Measurements from ENCODE around the gene NR2F6. TPM values are rescaled to one million over a fixed set of nuclear protein-coding genes. Genes with fewer than 3 reads are reported as not detected.

Gene NR2F6
- total RNA-seq, 1 experiment from 2014 or later, result 90.8 TPM

- BruUV-seq (replicated peaks), result no TSS peak
Measured at GRCh38 chr19:17268754-17269153, 23.0 kb upstream of the NR2F6 start.

GRCh38 chr19:17266975-17267788 lies 21.5 kb upstream of the NR2F6 start, which contains the start of gene BABAM1:
Gene BABAM1, plus strand, starts transcription at chr19:17267443. Its CDS starts 1,364 bp downstream, at chr19:17268807.
- Histone ChIP-seq H3K79me2 (ENCODE audit: low read depth) (peaks cover 17% of the 10 kb centered on the region), H3K27ac (peak within 1 kb of the TSS; percentile 70), H3K36me3 (ENCODE audit: low read depth) (peaks cover 11% of the 10 kb centered on the region; the same call in 1 of the 2 replicates), H3K4me2 (peak within 1 kb of the TSS; percentile 90), H3K4me1 (replicated peaks; ENCODE audit: insufficient read depth) (peaks cover 25% of the 10 kb centered on the region), H4K20me1 (ENCODE audit: insufficient read depth) (no peaks in the 10 kb centered on the region), H3K27me3 (ENCODE audit: insufficient read depth, low read depth) (no peaks in the 10 kb centered on the region), H2AFZ (peak within 1 kb of the TSS; percentile 88), H3K9me2 (ENCODE audit: insufficient read depth) (no peaks in the 10 kb centered on the region), H3F3A (ENCODE audit: insufficient read depth, low read depth) (peaks cover 32% of the 10 kb centered on the region), H3K4me3 (peak within 1 kb of the TSS; percentile 86), H3K9me3 (ENCODE audit: insufficient read depth, low read depth) (no peaks in the 10 kb centered on the region)
- ChIA-PET CTCF (no interaction called here), POLR2A (ENCODE audit: unreplicated experiment) (interaction anchor here (0.5 to 1.4 kb wide), 10 partner anchors 12 to 662 kb away, joined by 3 to 25 read pairs (median 11); partner anchors contain the start of genes OCEL1 and USE1)
- TSS peak; percentile 78 for BruUV-seq (replicated peaks)
- TF ChIP-seq CTCF (conservative IDR thresholded peaks at IDR 0.05) (no peak), EZH2 (IDR thresholded peaks at IDR 0.05; ENCODE audit: low read depth) (no peak)
- peak; percentile 94 to 99 for DNase-seq
- intact Hi-C loops (cut with micrococcal nuclease; ENCODE audit: unreplicated experiment), result loop anchor here (1.0 kb wide), 1 partner anchor 21 kb away; no protein-coding TSS in a partner anchor

More at GRCh38 chr19:17268754-17269153, 23.0 kb upstream of the NR2F6 start:
- H3K4me3 ChIP-seq, result peak overlapping the region; percentile 86; the same call in 1 of the 2 replicates
- H3F3A ChIP-seq (ENCODE audit: insufficient read depth, low read depth), result peaks cover 27% of the 10 kb centered on the region
- POLR2A ChIA-PET (ENCODE audit: unreplicated experiment), result no interaction called here
- intact Hi-C loops (cut with micrococcal nuclease; ENCODE audit: unreplicated experiment), result no loop called here
- no peaks in the 10 kb centered on the region for H3K9me2 ChIP-seq (ENCODE audit: insufficient read depth)
- H2AFZ ChIP-seq, result no peak overlapping the region
- CTCF ChIA-PET, result interaction anchor here (0.7 kb wide), 1 partner anchor 42 kb away, joined by 7 read pairs; no protein-coding TSS in a partner anchor
- no peaks in the 10 kb centered on the region for H4K20me1 ChIP-seq (ENCODE audit: insufficient read depth)
- TF ChIP-seq EZH2 (IDR thresholded peaks at IDR 0.05; ENCODE audit: low read depth) (no peak), CTCF (conservative IDR thresholded peaks at IDR 0.05) (no peak)
- peaks cover 17% of the 10 kb centered on the region for H3K79me2 ChIP-seq (ENCODE audit: low read depth)
- peaks cover 25% of the 10 kb centered on the region for H3K4me1 ChIP-seq (replicated peaks; ENCODE audit: insufficient read depth)
- H3K27ac ChIP-seq, result no peak overlapping the region
- no peaks in the 10 kb centered on the region for H3K9me3 ChIP-seq (ENCODE audit: insufficient read depth, low read depth)
- H3K4me2 ChIP-seq, result peak overlapping the region; percentile 90
- no peaks in the 10 kb centered on the region for H3K27me3 ChIP-seq (ENCODE audit: insufficient read depth, low read depth)
- no peak for DNase-seq
- peaks cover 11% of the 10 kb centered on the region; the same call in 1 of the 2 replicates for H3K36me3 ChIP-seq (ENCODE audit: low read depth)

GRCh38 chr19:17266589-17266974 lies 20.9 kb upstream of the NR2F6 start:
- H3K4me3 ChIP-seq, result no peak overlapping the region
- H2AFZ ChIP-seq, result no peak overlapping the region
- intact Hi-C loops (cut with micrococcal nuclease; ENCODE audit: unreplicated experiment), result no loop called here

More at GRCh38 chr19:17266589-17266974, 20.9 kb upstream of the NR2F6 start:
- no peak for TF ChIP-seq EZH2 (IDR thresholded peaks at IDR 0.05; ENCODE audit: low read depth)
- no peak for TF ChIP-seq CTCF (conservative IDR thresholded peaks at IDR 0.05)
- Histone ChIP-seq H3K27me3 (ENCODE audit: insufficient read depth, low read depth) (no peaks in the 10 kb centered on the region), H4K20me1 (ENCODE audit: insufficient read depth) (no peaks in the 10 kb centered on the region), H3K9me3 (ENCODE audit: insufficient read depth, low read depth) (no peaks in the 10 kb centered on the region), H3K27ac (peak overlapping the region; percentile 70), H3F3A (ENCODE audit: insufficient read depth, low read depth) (peaks cover 32% of the 10 kb centered on the region), H3K4me1 (replicated peaks; ENCODE audit: insufficient read depth) (peaks cover 25% of the 10 kb centered on the region), H3K79me2 (ENCODE audit: low read depth) (peaks cover 17% of the 10 kb centered on the region), H3K4me2 (peak overlapping the region; percentile 34; the same call in 1 of the 2 replicates), H3K9me2 (ENCODE audit: insufficient read depth) (no peaks in the 10 kb centered on the region), H3K36me3 (ENCODE audit: low read depth) (peaks cover 11% of the 10 kb centered on the region; the same call in 1 of the 2 replicates)
- DNase-seq, result no peak
- ChIA-PET CTCF (no interaction called here), POLR2A (ENCODE audit: unreplicated experiment) (interaction anchor here (0.5 to 1.4 kb wide), 9 partner anchors 12 to 662 kb away, joined by 3 to 25 read pairs (median 9); partner anchors contain the start of genes OCEL1 and USE1)
- no TSS peak for BruUV-seq (replicated peaks)
